Measurements from ENCODE around the gene MICALL2.

MICALL2 gene

GRCh38 chr7:1458683-1459511 is at the start of gene MICALL2:
MICALL2 (minus strand) TSS chr7:1459470; CDS start chr7:1459326, 144 bp downstream.
- DNase-seq: peak; percentile 39

DNA sequence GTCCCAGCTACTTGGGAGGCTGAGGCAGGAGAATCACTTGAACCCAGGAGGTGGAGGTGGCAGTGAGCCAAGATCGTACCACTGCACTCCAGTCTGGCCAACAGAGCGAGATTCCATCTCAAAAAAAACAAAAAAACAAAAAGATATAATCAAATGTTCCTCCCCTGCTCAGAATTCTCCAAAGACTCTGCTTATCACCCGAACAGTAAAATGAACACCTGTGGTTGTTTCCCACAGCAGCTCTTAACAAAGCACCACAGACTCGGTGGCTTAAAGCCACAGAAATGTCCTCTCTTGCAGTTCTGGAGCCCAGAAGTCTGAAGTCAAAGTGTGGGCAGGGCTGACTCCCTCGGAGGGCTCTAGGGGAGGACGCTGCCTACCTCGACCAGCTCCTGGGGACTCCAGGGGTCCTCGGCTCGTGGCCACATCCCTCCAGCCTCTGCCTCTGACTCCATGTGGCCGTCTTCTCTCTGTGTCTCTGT is 49.0 kb upstream of the MICALL2 start:
- DNase-seq: no peak

GRCh38 chr7:1505731-1506550 is 46.7 kb upstream of the MICALL2 start:
- DNase-seq: no peak

DNA sequence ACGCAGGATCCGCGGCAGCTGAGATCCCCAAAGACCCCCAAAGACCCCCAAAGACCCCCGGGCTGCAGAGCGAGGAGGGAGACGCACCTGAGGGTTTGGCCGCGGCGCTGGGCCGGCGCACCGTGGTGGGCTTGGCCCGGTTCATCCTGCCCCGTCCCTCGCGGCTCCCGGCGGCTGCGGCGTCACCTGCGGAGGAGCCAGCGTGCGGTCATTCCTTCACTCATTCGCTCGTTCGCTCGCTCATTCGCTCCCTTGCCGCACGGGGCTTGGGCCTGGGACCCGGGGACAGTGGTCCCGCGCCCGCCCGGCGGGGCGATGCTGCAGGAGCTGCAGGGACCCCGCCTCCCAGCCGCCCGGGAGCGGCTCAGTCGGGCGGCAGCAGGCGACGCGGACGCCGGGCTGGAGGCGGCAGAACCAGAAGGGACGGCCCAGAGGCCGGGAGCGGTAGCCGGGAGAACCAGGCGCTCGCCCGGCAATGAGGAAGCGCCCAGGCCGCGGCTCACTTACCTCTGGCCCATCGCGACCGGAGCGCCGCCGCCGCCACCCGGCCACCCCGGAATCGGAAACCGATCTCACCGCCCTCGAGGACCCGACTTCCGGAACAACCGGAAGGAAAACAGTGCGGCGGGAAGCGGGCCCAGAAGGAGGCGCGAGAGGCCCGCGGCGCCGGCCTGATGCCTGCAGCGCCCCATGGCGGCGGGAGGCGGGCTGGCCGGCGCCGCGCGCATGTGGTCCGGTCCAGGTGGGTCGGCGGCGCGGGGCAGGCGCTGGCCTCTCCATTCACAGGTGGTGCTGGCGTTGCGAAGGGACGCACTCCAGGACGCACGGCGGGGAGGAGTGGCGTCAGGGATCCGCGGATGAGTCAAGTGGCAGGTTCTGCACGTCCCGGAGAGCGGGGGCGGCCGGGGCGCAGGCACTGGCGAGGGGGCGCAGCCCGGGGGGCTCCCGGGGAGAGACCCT is 44.8 kb upstream of the MICALL2 start, which contains the start of gene INTS1:
TSS of gene INTS1 (minus strand) at position 574 of the 960 bp plus-strand sequence. CDS start at position 145, 429 bp downstream.
- peak; percentile 92 for DNase-seq

- DNase-seq: no peak
These were observed 44.1 kb upstream of the MICALL2 start for GRCh38 chr7:1503390-1503789.

GRCh38 chr7:1502845-1503244 is 43.6 kb upstream of the MICALL2 start:
- DNase-seq: no peak

GRCh38 chr7:1501487-1502270 is 42.4 kb upstream of the MICALL2 start:
- DNase-seq: no peak

DNA sequence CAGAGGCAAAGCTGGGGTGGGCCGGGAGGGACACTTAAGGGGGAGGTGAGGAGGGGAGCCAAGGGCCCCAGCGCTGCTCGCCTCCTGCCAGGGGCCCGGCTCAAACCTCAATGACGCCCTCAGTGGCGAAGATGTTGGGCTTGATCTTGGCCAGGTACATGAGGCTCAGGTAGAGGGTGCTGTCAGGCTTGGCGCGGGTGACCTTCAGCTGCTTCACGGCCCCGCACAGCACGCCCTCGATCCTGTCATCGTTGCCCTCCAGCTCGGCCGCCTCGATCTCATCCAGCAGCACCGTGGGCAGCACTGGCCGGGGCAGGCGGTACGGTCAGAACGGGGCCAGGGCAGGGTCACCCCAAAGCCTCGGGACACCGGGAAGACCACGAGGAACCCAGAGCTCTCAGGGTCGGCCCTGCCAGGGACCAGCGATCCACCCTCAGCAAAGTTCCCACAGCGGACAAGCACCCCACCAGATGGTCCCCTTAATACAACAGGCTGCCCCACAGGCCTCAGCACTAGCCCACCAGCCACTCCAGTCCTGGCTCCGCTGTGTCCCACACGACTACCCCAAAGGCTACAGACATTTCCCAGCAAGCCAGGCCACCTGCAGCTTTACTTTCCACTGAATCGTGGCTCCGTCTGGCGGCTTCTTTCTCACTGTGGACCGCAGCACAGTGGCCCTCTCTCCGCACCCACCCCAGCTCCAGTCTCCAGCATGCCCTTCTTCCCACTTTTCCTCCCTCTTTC is 41.0 kb upstream of the MICALL2 start:
- no peak for DNase-seq

GRCh38 chr7:1499367-1500029 is 40.2 kb upstream of the MICALL2 start:
- DNase-seq: no peak

DNA sequence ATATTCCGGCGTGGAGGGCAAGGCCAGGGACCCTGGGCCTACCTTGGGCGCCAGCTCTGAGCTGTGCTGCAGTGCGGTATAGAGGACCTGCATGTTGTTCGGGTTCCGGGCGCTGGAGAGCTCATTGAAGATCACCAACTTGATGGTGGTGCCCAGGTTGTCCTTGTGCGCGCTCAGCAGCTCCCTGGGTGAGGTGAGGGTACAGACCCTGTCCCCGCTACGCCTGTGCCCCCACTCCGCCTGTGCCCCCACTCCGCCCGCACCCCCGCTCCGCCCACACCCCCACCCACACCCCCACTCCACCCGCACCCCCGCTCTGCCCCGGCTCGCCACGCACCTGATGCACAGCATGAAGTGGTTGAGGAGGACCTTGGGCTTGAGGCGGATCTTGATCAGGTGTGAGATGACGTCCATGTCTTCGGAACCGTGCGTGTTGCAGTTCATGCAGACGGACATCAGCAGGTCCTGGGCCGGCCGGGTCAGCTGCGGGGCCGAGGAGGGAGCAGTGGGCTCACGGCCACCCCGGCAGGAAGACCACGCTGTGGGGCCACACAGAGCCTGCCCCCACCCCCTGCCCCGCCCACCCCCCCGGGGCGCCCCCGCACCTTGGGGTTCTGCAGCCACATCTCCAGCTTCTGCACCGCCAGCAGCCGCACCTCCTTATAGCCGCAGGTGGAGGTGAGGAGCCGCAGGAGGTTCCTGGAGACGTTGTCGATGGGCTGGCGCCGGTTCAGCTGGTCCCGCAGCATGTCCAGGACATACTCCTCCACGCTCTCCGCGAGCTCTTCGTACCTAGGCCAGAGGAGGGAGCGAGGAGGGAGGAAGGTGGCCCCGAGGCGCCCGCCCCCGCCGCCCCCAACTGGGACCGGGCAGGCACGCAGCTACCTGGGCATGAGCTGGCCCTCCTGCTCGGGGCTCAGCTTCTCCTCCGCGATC is 39.4 kb upstream of the MICALL2 start:
- no peak for DNase-seq

DNA sequence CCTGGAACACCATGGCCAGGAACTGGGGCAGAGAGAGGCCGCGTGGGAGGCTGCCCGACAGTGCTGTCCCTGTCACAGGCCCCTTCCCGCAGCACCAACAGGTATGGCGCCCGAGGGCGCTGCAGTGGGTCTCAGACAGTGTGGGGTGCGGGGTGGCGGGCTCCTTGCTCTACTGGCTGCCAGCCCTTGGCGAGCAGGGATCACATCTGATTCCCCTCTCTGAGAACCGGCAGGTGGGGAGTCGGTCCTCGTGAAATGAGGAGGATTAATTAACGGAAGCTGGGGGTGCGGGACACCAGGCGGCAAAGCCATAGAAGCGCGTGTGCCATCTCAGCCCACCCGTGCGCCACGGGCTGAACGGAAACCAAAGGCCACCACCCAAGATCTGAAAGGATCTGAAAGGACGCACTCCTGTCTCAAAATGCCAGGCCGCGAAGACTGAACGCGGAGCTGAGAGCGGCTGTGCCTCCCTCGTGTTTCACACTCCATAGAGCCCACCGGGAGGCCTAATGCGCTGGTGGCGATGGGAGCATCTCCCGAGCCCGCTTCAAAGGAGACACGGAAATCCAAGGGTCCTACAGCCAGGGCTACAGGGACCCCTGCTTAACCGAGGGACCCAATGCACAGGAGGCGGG is 38.1 kb upstream of the MICALL2 start:
- DNase-seq: no peak

GRCh38 chr7:1496531-1497292 is 37.4 kb upstream of the MICALL2 start:
- no peak for DNase-seq

- DNase-seq: no peak
These were observed 36.4 kb upstream of the MICALL2 start for GRCh38 chr7:1495564-1496242.

GRCh38 chr7:1494866-1495563 is 35.7 kb upstream of the MICALL2 start:
- no peak for DNase-seq

DNA sequence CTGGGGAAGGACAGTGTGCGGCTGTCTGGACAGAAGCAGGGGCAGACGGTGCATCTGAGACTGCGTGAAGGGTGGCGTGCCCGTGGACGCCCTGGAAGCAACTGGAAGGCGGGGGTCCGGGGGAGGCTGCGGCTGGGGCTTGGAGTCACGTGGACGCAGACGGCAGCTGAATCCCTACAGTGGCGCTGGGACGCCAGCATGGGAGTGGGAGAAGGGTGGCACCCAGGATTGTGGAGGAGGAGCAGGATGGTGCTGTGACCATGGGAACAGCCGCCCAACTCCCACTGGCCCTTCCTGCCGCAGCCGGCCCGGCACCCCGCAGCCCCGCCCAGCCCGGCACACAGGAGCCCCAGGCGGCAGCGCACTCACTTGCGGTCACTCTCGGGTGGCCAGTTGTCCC is 35.2 kb upstream of the MICALL2 start:
- DNase-seq: no peak

DNA sequence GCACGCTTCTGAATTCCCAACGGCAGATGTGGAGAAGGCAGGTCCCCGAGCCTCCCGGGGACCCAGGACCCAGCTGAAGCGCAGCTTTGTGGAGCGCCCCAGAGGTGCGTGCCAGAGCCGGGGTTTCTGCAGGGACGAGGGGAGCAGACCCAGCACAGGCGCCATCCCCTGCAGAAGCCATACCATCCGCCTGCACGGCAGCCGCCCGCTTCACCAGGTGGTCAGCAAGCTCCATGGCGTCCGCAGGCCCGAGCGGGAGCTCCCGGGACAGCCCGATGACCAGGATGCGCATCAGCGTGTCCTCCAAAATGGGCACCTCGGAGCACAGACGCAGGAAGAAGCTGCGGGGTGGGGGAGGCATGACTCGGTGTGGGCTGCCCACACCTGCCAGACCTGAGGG is 34.3 kb upstream of the MICALL2 start:
- DNase-seq: no peak

GRCh38 chr7:1493129-1493528 is 33.9 kb upstream of the MICALL2 start:
- no peak for DNase-seq
